Esophagus muscularis mucosa (tissue), 3 donors: ENCODE measurements around the gene ATF6.

Source experiments
- POLR2A ChIP-seq: fragments of 450-650 bp; IDR thresholded peaks from one replicate; pipeline ENCODE4 v1.6.1; 2017; ENCODE audit warnings: antibody characterized with exemption, moderate library complexity, mild to moderate bottlenecking, low read depth
- POLR2AphosphoS5 ChIP-seq, 2 donors: sonication (generic); formaldehyde crosslinking; IDR thresholded peaks; one replicate each; pipeline ENCODE4 v1.6.1; 2017; ENCODE audit warnings: antibody characterized with exemption in 2 of 2
- TF ChIP-seq, protein P1 (sequence below), 3 experiments: fragments of 200-600 bp in 2 of 3; fragments of 450-650 bp in 1 of 3; sonication (generic) in 2 of 3; IDR thresholded peaks; one replicate each; pipeline ENCODE4 v1.5.1; 2017 to 2019; ENCODE audit warnings: antibody characterized with exemption in 3 of 3, mild to moderate bottlenecking in 2 of 3, moderate library complexity in 1 of 3

GRCh38 chr1:161943737-161944136, 177.6 kb downstream of the ATF6 start:
- TF ChIP-seq, protein P1, sequence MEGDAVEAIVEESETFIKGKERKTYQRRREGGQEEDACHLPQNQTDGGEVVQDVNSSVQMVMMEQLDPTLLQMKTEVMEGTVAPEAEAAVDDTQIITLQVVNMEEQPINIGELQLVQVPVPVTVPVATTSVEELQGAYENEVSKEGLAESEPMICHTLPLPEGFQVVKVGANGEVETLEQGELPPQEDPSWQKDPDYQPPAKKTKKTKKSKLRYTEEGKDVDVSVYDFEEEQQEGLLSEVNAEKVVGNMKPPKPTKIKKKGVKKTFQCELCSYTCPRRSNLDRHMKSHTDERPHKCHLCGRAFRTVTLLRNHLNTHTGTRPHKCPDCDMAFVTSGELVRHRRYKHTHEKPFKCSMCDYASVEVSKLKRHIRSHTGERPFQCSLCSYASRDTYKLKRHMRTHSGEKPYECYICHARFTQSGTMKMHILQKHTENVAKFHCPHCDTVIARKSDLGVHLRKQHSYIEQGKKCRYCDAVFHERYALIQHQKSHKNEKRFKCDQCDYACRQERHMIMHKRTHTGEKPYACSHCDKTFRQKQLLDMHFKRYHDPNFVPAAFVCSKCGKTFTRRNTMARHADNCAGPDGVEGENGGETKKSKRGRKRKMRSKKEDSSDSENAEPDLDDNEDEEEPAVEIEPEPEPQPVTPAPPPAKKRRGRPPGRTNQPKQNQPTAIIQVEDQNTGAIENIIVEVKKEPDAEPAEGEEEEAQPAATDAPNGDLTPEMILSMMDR (IDR thresholded peaks at IDR 0.05) = no peak
- TF ChIP-seq POLR2A (no peak), POLR2AphosphoS5 (IDR thresholded peaks at IDR 0.05) (no peak)
